ENCODE measurements around the gene PRH2. TPM values are rescaled to one million over a fixed set of nuclear protein-coding genes. Genes with fewer than 3 reads are reported as not detected.

Gene PRH2
- total and polyA plus RNA-seq, 2 of the 4 experiments (the other 2 are of a cell fraction) = 0.34 TPM; not detected in 1

DNA sequence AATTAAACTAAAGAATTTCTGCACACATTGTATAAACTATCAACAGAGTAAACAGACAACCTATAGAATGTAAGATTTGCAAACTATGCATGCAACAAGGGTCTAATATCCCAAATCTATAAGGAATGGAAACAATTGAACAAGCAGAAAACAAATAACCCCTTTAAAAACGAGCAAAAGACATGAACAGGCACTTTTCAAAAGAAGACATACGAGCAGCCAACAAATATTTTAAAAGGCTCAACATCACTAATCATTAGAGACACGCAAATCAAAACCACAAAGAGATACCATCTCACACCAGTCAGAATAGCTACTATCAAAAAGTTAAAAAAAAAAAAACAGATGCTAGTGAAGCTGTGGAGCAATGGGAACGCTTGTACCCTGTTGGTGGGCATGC lies 24.4 kb upstream of the PRH2 start:
- no peak overlapping the region for H4K8ac ChIP-seq (ENCODE audit: low read depth in 2 of 2, low read length in 2 of 2)
- H3K14ac ChIP-seq (replicated peaks; ENCODE audit: low read depth, low read length) = no peak overlapping the region
- H2BK5ac ChIP-seq (ENCODE audit: low read depth, low read length, poor library complexity, severe bottlenecking) = no peak overlapping the region
- H3K9ac ChIP-seq (ENCODE audit: low read depth, low read length) = no peak overlapping the region
- H2AFZ ChIP-seq (replicated peaks; ENCODE audit: low read length, poor library complexity) = no peak overlapping the region
- ChIA-PET POLR2A (ENCODE audit: unreplicated experiment) (no interaction called here), CTCF (no interaction called here)
- no peak overlapping the region for H3K27ac ChIP-seq (ENCODE audit: insufficient read depth, low read length)
- intact Hi-C loops (cut with micrococcal nuclease) (no loop called here), dilution Hi-C loops (cut with HindIII; ENCODE audit: low sequenced_read_pairs, unreplicated experiment) (no loop called here), in situ Hi-C loops (cut with MboI; ENCODE audit: low sequenced_read_pairs) (no loop called here)
- BruUV-seq (replicated peaks) = no TSS peak
- DNase-seq (no peak), ATAC-seq (ENCODE audit: low read depth) (no peak)
- H3K4me2 ChIP-seq (ENCODE audit: low read depth, low read length) = no peak overlapping the region
- H3K79me1 ChIP-seq (ENCODE audit: low read depth in 1 of 2, low read length in 2 of 2) = peaks cover 0 to 7% of the 10 kb centered on the region in 2 experiments; a peak in 1 of 4 replicates
- no peak overlapping the region for H3K18ac ChIP-seq (ENCODE audit: low read depth, low read length)
- no peak overlapping the region for H2BK20ac ChIP-seq (ENCODE audit: low read depth, low read length)
- H3K27me3 ChIP-seq (ENCODE audit: control insufficient read depth, insufficient read depth, low read length) = no peaks in the 10 kb centered on the region
- H2AK9ac ChIP-seq (replicated peaks; ENCODE audit: low read depth, low read length, poor library complexity) = no peak overlapping the region
- H3K36me3 ChIP-seq (ENCODE audit: control insufficient read depth, insufficient read depth, low read length) = no peaks in the 10 kb centered on the region
- no peaks in the 10 kb centered on the region for H3K9me1 ChIP-seq (ENCODE audit: insufficient read depth, low read length)
- WGBS, 2 experiments (ENCODE audit: extremely low coverage in 2 of 2, insufficient read length in 1 of 2) = no CpG with 5 or more reads among the region's 4 CpGs
- H3K23ac ChIP-seq (ENCODE audit: low read depth, low read length) = no peak overlapping the region
- H3K4me3 ChIP-seq (ENCODE audit: insufficient read depth, low read depth, low read length) = no peak overlapping the region
- no peaks in the 10 kb centered on the region for H3K4me1 ChIP-seq (ENCODE audit: control insufficient read depth, insufficient read depth, low read length)
- no peak overlapping the region for H3K4ac ChIP-seq (ENCODE audit: low read depth, low read length)
- no peak overlapping the region for H3K56ac ChIP-seq (ENCODE audit: extremely low read depth, insufficient read depth, low read length)
- H2AK5ac ChIP-seq (ENCODE audit: low read depth, low read length) = no peak overlapping the region
- no peak overlapping the region for H4K5ac ChIP-seq (ENCODE audit: low read depth, low read length)
- no peaks in the 10 kb centered on the region for H3K9me3 ChIP-seq (ENCODE audit: control insufficient read depth, insufficient read depth, low read length)
- H4K20me1 ChIP-seq (ENCODE audit: insufficient read depth, low read length) = no peaks in the 10 kb centered on the region
- TF ChIP-seq POLR2A (IDR thresholded peaks at IDR 0.05; ENCODE audit: low read depth, low read length) (no peak), MAZ (IDR thresholded peaks at IDR 0.05; ENCODE audit: borderline replicate concordance, low read depth, low read length) (no peak), FOS (IDR thresholded peaks at IDR 0.05; ENCODE audit: low read depth, low read length) (no peak)
- TF ChIP-seq, protein P1, sequence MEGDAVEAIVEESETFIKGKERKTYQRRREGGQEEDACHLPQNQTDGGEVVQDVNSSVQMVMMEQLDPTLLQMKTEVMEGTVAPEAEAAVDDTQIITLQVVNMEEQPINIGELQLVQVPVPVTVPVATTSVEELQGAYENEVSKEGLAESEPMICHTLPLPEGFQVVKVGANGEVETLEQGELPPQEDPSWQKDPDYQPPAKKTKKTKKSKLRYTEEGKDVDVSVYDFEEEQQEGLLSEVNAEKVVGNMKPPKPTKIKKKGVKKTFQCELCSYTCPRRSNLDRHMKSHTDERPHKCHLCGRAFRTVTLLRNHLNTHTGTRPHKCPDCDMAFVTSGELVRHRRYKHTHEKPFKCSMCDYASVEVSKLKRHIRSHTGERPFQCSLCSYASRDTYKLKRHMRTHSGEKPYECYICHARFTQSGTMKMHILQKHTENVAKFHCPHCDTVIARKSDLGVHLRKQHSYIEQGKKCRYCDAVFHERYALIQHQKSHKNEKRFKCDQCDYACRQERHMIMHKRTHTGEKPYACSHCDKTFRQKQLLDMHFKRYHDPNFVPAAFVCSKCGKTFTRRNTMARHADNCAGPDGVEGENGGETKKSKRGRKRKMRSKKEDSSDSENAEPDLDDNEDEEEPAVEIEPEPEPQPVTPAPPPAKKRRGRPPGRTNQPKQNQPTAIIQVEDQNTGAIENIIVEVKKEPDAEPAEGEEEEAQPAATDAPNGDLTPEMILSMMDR (conservative IDR thresholded peaks at IDR 0.05; ENCODE audit: low read depth, low read length) = no peak
- H2BK120ac ChIP-seq (ENCODE audit: low read depth, low read length) = no peak overlapping the region
- no peak overlapping the region for H2BK15ac ChIP-seq (ENCODE audit: low read depth, low read length)
- H4K91ac ChIP-seq (ENCODE audit: insufficient read depth, low read depth, low read length) = no peak overlapping the region
